NK-92 (cell line): ENCODE measurements around the gene ARHGEF6.

ENCODE experiments used
- DNase-seq: peaks from one replicate; lab custom pipeline; 2025; ENCODE audit not compliant: unreplicated experiment; lab: John Stamatoyannopoulos, UW

The ARHGEF6 gene

GRCh38 chrX:136747003-136747986, 33.4 kb downstream of the ARHGEF6 start:
- DNase-seq, result no peak

DNA sequence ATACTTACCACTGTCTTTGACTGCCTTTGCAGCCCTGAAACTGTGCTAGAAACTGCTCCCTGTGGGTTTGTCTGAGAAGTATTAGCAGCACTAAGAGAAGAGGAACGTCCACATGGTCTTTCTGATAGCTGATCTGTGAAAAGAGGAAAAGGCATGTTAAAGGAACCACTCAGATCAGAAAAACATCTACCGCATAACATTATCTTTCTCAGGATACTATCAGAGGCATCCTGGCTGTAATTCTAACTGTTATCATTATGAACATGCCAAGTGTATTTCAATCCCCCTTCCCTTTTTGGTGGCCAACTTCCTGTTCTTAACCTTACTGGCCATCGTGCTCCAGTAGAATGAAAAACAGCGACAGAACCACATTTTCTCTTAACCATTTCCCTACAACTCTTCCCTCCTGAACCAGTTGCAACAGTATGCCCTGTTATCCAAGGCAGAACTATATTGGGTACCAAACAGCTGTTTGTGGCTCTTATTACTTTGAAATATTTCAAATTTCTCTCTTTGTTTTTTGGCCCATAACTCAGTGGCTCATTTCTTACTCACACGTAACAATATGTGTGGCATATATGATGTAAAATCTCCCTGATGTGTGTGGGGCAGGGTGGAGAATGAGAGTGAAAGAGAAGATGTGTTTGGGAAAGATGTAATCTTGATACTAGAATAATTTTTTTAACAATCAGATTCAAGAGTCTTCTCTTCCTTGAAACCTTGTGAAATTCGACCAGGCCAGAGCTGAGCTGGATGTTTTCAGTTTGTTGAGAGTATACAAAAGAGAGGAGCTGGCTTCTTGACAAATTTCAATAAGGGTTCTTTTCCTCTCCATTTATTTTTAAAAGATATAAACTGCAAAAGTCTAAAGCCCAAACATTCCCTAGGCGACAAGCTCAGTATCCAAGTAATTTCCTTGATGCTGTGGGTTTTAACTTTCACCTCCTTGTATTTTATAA, 35.2 kb downstream of the ARHGEF6 start:
- DNase-seq, result no peak

DNA sequence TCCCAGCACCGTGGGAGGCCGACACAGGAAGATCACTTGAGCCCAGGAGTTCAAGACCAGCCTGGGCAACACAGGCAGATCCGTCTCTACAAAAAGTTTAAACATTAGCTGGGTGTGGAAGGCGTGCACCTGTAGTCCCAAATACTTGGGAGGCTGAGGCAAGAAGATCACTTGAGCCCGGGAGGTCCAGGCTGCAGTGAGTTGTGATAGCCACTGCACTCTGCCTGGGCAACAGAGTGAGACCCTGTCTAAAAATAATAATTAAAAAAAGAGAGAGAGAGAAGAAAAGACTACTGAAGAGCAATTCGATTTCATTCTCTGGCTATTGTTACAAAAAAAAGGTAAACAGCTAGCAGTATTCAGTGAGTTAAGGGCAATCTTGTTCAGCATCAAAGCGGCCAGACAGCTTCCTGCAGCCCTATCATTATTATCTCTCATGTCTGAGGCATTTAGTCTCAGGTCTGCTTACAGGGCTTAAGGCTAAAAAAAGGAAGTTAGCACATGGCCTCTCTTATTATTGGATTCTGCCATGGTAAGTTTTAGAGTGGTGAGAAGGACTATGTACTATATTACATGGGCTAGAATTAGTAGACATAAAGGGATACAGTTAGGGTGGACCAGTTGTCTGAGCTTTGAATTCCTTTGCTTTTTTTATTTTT, 37.9 kb downstream of the ARHGEF6 start:
- DNase-seq, result no peak

DNA sequence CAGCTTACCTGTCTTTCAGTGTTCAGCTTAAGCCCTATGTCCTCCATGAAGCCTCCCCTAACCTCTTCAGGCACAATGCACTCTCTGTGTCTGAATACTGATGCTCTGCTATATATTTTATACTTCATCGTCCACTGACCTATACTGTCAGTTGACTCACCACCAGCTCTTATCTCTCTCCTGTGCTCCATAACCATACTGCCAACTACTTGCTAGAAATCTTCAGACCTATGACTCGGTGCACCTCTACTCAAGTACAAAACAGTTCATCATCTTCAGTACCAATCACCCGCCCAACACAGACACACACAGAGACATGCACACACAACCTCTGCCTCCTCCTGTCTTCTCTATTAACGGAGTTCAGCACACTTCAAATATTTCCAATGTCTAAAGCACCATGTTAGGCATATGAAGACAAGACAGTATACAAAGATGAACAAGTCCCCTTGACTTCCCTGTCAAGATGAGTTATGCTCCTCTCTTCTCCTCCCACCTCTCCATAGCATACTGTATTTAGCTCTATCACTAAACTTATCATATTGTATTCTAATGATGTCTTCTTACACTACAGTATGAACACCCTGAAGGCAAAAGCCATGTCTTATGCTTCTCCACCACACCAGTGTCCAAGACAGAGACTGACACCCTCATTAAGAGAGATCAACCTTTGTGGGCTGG, 42.5 kb downstream of the ARHGEF6 start:
- DNase-seq, result no peak

GRCh38 chrX:136736690-136737089, 44.0 kb downstream of the ARHGEF6 start:
- no peak for DNase-seq

DNA sequence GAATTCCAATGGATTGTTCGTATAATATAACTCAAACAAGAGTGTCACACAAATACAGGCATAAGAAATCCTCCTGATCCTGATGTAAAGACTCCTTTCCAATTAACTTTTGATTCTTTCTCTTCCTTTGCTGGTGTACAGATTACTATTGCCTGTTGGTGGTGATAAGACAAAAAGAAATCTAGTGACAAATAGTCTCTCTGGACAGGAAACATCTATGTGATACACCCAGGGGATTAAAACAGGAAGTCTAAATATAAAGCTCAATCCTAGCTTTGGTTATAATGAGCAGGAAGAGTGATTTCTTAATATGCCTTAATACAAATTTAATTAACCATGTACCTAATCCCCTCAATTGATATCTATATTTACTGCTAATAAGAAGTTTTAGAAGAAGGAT, 45.1 kb downstream of the ARHGEF6 start:
- no peak for DNase-seq

- DNase-seq, result no peak
Observed at GRCh38 chrX:136733613-136734012, 47.1 kb downstream of the ARHGEF6 start.

GRCh38 chrX:136731798-136732197, 48.9 kb downstream of the ARHGEF6 start:
- no peak for DNase-seq

GRCh38 chrX:136731207-136731782, 49.4 kb downstream of the ARHGEF6 start:
- DNase-seq, result no peak

GRCh38 chrX:136728393-136728792, 52.3 kb downstream of the ARHGEF6 start:
- no peak for DNase-seq

DNA sequence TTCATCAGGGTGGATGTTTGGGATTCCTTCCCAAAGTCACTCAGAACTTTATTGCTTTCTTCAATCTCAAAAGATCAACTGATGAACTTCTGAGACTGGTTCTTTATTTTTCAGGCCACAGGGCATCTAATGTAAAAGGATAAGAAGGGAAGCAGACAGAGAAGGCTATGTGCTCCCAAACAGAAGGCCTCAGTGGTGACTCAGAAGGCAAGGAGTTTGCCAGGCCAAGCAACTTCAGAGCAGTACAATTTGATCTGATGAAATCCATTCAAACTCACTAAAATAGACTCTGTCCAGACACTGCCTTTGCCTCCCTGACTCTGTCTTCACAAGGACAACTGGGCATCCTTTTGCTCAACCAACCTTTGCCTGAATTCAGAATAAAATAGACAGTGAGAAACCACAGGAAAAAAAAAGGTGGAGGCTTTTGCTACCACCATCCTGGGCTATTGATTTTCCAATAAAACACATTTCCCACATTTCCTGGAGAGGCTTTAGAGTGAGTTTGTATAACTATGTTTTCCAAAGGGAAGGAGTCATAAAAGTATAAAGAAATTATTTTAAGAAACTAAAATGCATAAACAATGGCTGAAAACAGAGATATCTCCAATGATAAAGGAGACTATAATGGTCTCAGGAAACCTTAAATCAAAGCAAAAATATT, 55.2 kb downstream of the ARHGEF6 start:
- DNase-seq, result no peak

DNA sequence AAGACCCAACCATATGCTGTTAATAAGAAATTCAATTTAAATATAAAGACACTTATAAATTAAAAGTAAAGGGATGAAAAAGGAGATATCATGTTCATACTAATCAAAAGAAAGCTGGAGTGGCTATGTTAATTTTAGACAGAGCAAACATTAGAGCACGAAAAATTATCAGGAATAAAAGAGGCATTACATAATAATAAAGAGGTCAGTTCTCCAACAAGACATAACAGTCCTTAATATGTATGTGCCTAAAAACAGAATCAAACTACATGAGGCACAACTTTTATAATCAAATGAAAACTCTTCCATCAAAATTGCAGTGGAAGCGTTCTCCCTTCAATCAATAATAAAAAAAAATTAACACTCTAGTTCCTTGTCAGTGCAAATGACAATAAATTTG, 62.6 kb downstream of the ARHGEF6 start:
- DNase-seq, result no peak

DNA sequence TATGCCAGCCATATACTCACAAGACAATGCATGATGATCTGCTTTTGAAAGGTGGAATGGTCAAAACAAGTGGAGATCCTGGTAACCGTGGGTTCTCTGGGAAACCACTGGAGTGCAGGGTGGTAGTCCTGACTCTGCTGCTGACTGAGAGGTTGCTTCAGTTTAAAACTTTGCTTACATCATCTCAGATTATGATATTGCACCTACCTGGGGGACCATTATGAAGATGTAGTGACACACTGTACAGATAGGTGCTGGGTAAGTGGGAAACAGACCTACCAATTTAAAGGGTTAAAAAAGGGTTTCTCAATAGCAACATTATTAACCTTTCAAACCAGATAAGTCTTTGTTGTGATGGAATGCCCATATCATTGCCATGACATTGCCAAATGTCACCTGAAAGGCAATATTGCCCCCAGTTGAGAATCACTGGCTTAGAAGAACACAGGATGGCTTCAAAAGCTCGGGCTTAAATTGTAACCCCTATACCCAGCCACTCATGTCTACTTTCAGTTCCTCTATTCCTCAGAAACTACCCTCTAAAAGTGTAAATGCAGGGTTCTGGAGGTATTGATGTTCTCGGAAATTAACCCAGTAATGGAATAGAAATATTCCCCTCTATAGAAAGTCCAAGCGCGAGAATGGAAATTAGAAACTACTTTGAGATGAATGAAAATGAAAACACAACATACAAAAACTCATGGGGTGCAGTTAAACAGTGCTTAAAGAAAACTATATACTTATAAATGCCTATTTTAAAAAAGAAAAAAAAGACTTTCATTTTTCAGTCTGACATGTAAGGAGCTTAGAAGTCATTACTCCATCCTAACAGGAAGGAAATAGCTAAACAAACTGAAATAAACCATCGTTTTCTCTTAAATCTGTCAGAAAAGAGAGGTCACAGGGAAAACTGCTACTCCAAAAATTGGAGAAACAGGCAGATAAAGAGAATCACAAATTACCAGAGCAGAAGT, 65.8 kb downstream of the ARHGEF6 start:
- DNase-seq, result no peak

GRCh38 chrX:136712650-136713310, 68.0 kb downstream of the ARHGEF6 start:
- no peak for DNase-seq

GRCh38 chrX:136711147-136711546, 69.6 kb downstream of the ARHGEF6 start:
- DNase-seq, result no peak

GRCh38 chrX:136710325-136710951, 70.3 kb downstream of the ARHGEF6 start:
- DNase-seq, result no peak

DNA sequence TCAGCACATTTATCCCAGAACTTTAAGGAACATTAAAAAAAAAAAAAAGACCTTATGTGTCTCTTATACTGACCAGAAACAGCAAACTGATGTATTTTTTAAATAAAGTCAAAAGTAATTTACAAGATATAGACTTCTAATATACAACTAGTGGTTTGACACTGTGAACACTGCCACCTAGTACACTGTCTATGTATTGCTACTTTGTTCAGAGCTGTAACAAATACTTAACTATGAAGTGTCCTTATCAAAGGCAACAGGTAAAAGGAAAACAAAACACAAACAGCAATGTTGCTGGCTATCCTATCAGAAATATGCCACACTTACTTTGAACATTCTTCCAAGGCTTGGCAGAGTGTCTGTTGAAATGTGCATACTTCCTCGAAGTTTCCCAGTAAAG, 72.4 kb downstream of the ARHGEF6 start:
- no peak for DNase-seq

DNA sequence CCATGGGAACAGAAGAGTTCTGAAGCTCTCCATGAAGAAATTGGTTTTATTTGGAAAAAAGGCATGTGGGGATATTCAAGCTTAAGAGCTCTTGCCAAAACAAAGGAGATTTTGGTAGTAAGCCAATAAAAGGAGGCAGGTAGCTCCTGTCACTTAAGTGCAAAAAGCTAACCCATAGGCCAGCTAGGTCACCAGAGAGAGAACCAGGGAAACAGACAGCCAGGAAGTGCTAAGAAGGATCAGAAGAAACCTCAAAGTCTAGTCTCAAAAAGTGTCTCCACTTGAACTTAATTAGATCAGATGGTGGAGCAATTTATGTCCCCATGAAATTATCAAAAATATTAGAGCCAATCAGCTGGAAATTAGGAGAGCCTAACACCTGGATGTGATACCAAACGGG, 83.6 kb downstream of the ARHGEF6 start:
- DNase-seq, result no peak
